ENCODE measurements around the gene EIF4G3. TPM values are rescaled to one million over a fixed set of nuclear protein-coding genes. Genes with fewer than 3 reads are reported as not detected.

Gene EIF4G3
- total and polyA plus RNA-seq, 2 of the 8 experiments (the other 6 are each of a cell fraction or from before 2014, with no cell fraction given), result 47.5 to 66.6 TPM

DNA sequence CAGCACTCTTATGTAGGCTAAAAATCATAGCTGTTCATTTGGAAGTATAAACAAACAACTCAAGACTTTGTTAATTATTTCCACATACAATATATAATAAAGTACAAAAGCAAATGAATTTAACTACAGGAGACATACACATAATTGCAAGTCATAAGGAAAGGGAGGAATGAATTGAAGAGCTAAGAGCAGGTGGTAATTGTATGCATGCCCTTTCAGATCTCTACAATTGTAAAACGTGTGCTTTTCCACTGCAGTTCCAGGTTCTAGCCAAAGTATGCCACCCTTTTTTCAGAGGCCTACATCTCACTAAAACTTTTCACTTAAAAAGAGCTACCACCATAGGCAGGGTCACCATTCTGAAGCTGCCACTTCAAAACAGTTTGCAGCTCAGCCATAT, 346.8 kb downstream of the EIF4G3 start:
- no peak for DNase-seq (ENCODE audit: low read depth in 1 of 2, low spot score in 2 of 2)
- no peaks in the 10 kb centered on the region for H3K9me3 ChIP-seq (ENCODE audit: insufficient read depth in 2 of 2, low read depth in 1 of 2, low read length in 1 of 2)
- no peaks in the 10 kb centered on the region for H3K27me3 ChIP-seq (replicated peaks in 1 of 4; ENCODE audit: control insufficient read depth in 3 of 4, extremely low read depth in 1 of 4, insufficient read depth in 3 of 4, low read length in 3 of 4)
- H3K79me2 ChIP-seq (ENCODE audit: control insufficient read depth in 1 of 2, insufficient read depth in 2 of 2, low read length in 2 of 2), result no peaks in the 10 kb centered on the region
- H3K9ac ChIP-seq (replicated peaks in 1 of 4; ENCODE audit: extremely low read depth in 1 of 4, low read depth in 3 of 4, low read length in 3 of 4), result no peak overlapping the region
- H4K91ac ChIP-seq (replicated peaks; ENCODE audit: insufficient read length, low read length), result no peak overlapping the region
- no peak overlapping the region for H2AK5ac ChIP-seq (ENCODE audit: low read depth, low read length)
- no peak overlapping the region for H2BK12ac ChIP-seq (ENCODE audit: low read depth, low read length)
- no peak overlapping the region for H3K18ac ChIP-seq (ENCODE audit: extremely low read depth, low read length)
- H3K23me2 ChIP-seq (ENCODE audit: low read depth, low read length), result no peaks in the 10 kb centered on the region
- H2BK20ac ChIP-seq (ENCODE audit: low read length), result no peak overlapping the region
- H3K27ac ChIP-seq (ENCODE audit: low read depth, low read length), result no peak overlapping the region
- no peak overlapping the region for H3K4me3 ChIP-seq (ENCODE audit: extremely low read depth in 1 of 4, insufficient read depth in 2 of 4, low read depth in 3 of 4, low read length in 4 of 4)
- no peak overlapping the region for H3K4ac ChIP-seq (replicated peaks; ENCODE audit: insufficient read length, low read depth, low read length)
- no peak overlapping the region for H2AFZ ChIP-seq (ENCODE audit: low read length)
- H2BK120ac ChIP-seq (replicated peaks; ENCODE audit: low read depth, low read length), result no peak overlapping the region
- peaks cover 0 to 16% (median 6%) of the 10 kb centered on the region in 4 experiments; a peak in 5 of 8 replicates for H3K36me3 ChIP-seq (ENCODE audit: control insufficient read depth in 2 of 4, insufficient read depth in 4 of 4, low read length in 3 of 4)
- no peak for FAIRE-seq
- no peaks in the 10 kb centered on the region for H4K20me1 ChIP-seq (replicated peaks in 1 of 2; ENCODE audit: control insufficient read depth in 1 of 2, insufficient read depth in 2 of 2, low read length in 2 of 2)
- POLR2A ChIA-PET (ENCODE audit: partially characterized antibody), result interaction anchor here (1.5 kb wide), 1 partner anchor 43 kb away, joined by 4 read pairs; the partner anchor contains the start of gene HP1BP3
- H2BK5ac ChIP-seq (ENCODE audit: low read depth, low read length), result no peak overlapping the region
- no peaks in the 10 kb centered on the region for H3K79me1 ChIP-seq (ENCODE audit: low read depth, low read length)
- 100% methylated on average over 1 of the region's 1 CpG; no CpG with 5 or more reads in 1 of the 2 experiments for WGBS, 2 experiments (ENCODE audit: extremely low coverage in 1 of 2, insufficient coverage in 1 of 2, insufficient read length in 1 of 2, insufficient replicate concordance in 2 of 2, low coverage in 1 of 2, low lambda C conversion rate in 2 of 2, missing lambda C conversion rate in 1 of 2)
- H3K56ac ChIP-seq (replicated peaks; ENCODE audit: insufficient read length, low read depth, low read length), result no peak overlapping the region
- no peak overlapping the region for H3K14ac ChIP-seq (ENCODE audit: insufficient read length)
- no peak overlapping the region for H3K23ac ChIP-seq (ENCODE audit: insufficient read length)
- H3K4me2 ChIP-seq (ENCODE audit: insufficient read depth in 1 of 2, low read depth in 2 of 2, low read length in 2 of 2), result no peak overlapping the region
- no peak overlapping the region for H2BK15ac ChIP-seq (ENCODE audit: low read length)
- H4K5ac ChIP-seq (ENCODE audit: insufficient read length, low read depth, low read length), result no peak overlapping the region
- H3K4me1 ChIP-seq (replicated peaks in 1 of 4; ENCODE audit: control insufficient read depth in 3 of 4, insufficient read depth in 4 of 4, low read length in 3 of 4), result no peaks in the 10 kb centered on the region
- CTCF ChIA-PET (ENCODE audit: partially characterized antibody), result interaction anchor here (0.7 to 1.4 kb wide), 4 partner anchors 21 to 399 kb away, joined by 3 to 6 read pairs (median 3); no protein-coding TSS in a partner anchor
- H4K8ac ChIP-seq (ENCODE audit: extremely low read depth, insufficient read depth, low read length), result no peak overlapping the region
- TF ChIP-seq TEAD4 (IDR thresholded peaks at IDR 0.05; ENCODE audit: low read depth, low read length) (no peak), PHF8 (conservative IDR thresholded peaks at IDR 0.05; ENCODE audit: low read depth, low read length) (no peak), CHD2 (IDR thresholded peaks at IDR 0.05; ENCODE audit: low read length) (no peak), SIRT6 (IDR thresholded peaks at IDR 0.05; ENCODE audit: low read length) (no peak), SIX5 (IDR thresholded peaks at IDR 0.05; ENCODE audit: low read depth, low read length) (no peak), CBX8 (IDR thresholded peaks at IDR 0.05; ENCODE audit: borderline replicate concordance, low read depth, low read length) (no peak), TBP (IDR thresholded peaks at IDR 0.05; ENCODE audit: low read depth, low read length) (no peak), RXRA (IDR thresholded peaks at IDR 0.05; ENCODE audit: insufficient read depth, low read depth, low read length) (no peak), HDAC6 (IDR thresholded peaks at IDR 0.05; ENCODE audit: low read depth, low read length) (no peak), SUZ12 (IDR thresholded peaks at IDR 0.05; ENCODE audit: low read length) (no peak), KDM5A (IDR thresholded peaks at IDR 0.05; ENCODE audit: low read length) (no peak), SIN3A (conservative IDR thresholded peaks at IDR 0.05 in 1 of 2, IDR thresholded peaks at IDR 0.05 in 1 of 2; ENCODE audit: low read depth in 1 of 2, low read length in 2 of 2) (no peak), CBX5 (IDR thresholded peaks at IDR 0.05; ENCODE audit: low read depth, low read length) (no peak), HDAC2 (IDR thresholded peaks at IDR 0.05; ENCODE audit: borderline replicate concordance in 1 of 2, low read depth in 2 of 2, low read length in 2 of 2) (no peak), RFX5 (IDR thresholded peaks at IDR 0.05; ENCODE audit: borderline replicate concordance, low read depth, low read length) (no peak)
